Neural cell (in vitro differentiated cells): Measurements from ENCODE around the gene BCL11B. TPM values are rescaled to one million over a fixed set of nuclear protein-coding genes. Genes with fewer than 3 reads are reported as not detected.

Experiments used
- H2AFZ ChIP-seq: fragments of 200-600, 300-800 bp; sonication (generic), shearing (Covaris generic); 2 replicates; pipeline ENCODE4 v1.6.0; 2014; ENCODE audit warnings: low read depth, mild to moderate bottlenecking, antibody characterized with exemption, low read length, moderate library complexity
- H3F3A ChIP-seq: fragments of 200-600 bp; shearing (Covaris generic); 2 replicates; pipeline ENCODE4 v1.6.1; 2016; ENCODE audit warnings: mild to moderate bottlenecking, moderate library complexity, mixed read lengths, antibody characterized with exemption, low read length; ENCODE audit not compliant: insufficient read depth, poor library complexity, severe bottlenecking
- H3K27ac ChIP-seq: fragments of 200-600, 300-800 bp; sonication (generic), shearing (Covaris generic); 2 replicates; pipeline ENCODE4 v1.5.1; 2014; ENCODE audit warnings: mild to moderate bottlenecking, low read length, moderate library complexity
- H3K27me3 ChIP-seq: fragments of 300-800, 200-600 bp; sonication (generic), shearing (Covaris generic); 2 replicates; pipeline ENCODE4 v1.6.0; 2014; ENCODE audit warnings: mild to moderate bottlenecking, low read depth, low read length, moderate library complexity; ENCODE audit not compliant: insufficient read depth
- H3K36me3 ChIP-seq: fragments of 300-800, 200-600 bp; sonication (generic), shearing (Covaris generic); 2 replicates; pipeline ENCODE4 v1.5.1; 2014; ENCODE audit warnings: mild to moderate bottlenecking, antibody characterized with exemption, low read length, moderate library complexity; ENCODE audit not compliant: insufficient read depth
- H3K4me2 ChIP-seq: fragments of 300-800, 200-600 bp; sonication (generic), shearing (Covaris generic); 2 replicates; pipeline ENCODE4 v1.6.0; 2014; ENCODE audit warnings: mild to moderate bottlenecking, low read length
- H3K4me3 ChIP-seq: fragments of 300-800, 200-600 bp; sonication (generic), shearing (Covaris generic); 2 replicates; pipeline ENCODE4 v1.5.1; 2014; ENCODE audit warnings: mild to moderate bottlenecking, low read length, moderate library complexity
- H3K79me2 ChIP-seq: fragments of 200-600 bp; shearing (Covaris generic); replicated peaks from 2 replicates; pipeline ENCODE4 v1.6.0; 2014; ENCODE audit warnings: mild to moderate bottlenecking, low read length, moderate library complexity; ENCODE audit not compliant: insufficient read depth
- H3K9ac ChIP-seq: fragments of 300-800, 200-600 bp; sonication (generic), shearing (Covaris generic); 2 replicates; pipeline ENCODE4 v1.6.1; 2016; ENCODE audit warnings: mild to moderate bottlenecking, low read length, mixed read lengths
- H3K9me2 ChIP-seq: fragments of 200-600 bp; shearing (Covaris generic); 2 replicates; pipeline ENCODE4 v1.6.1; 2016; ENCODE audit warnings: mild to moderate bottlenecking, low read length, mixed read lengths; ENCODE audit not compliant: insufficient read depth
- H3K9me3 ChIP-seq: fragments of 200-600, 300-800 bp; sonication (generic), shearing (Covaris generic); 2 replicates; pipeline ENCODE4 v1.6.1; 2016; ENCODE audit warnings: mild to moderate bottlenecking, mixed run types, low read length, moderate library complexity, mixed read lengths
- H4K20me1 ChIP-seq: fragments of 200-600 bp; shearing (Covaris generic); 2 replicates; pipeline ENCODE4 v1.6.1; 2016; ENCODE audit warnings: mild to moderate bottlenecking, mixed run types; ENCODE audit not compliant: insufficient read depth
- EP300 ChIP-seq: fragments of 450-650 bp; conservative IDR thresholded peaks from 2 replicates; pipeline ENCODE4 v1.6.1; 2014; ENCODE audit warnings: antibody characterized with exemption, mild to moderate bottlenecking, moderate library complexity; ENCODE audit not compliant: poor library complexity, severe bottlenecking
- EZH2 ChIP-seq: fragments of 200-600, 300-800 bp; shearing (Covaris generic), sonication (generic); IDR thresholded peaks from 2 replicates; pipeline ENCODE4 v1.6.1; 2014; ENCODE audit warnings: antibody characterized with exemption, low read length, borderline replicate concordance, mild to moderate bottlenecking; ENCODE audit not compliant: insufficient read depth, poor library complexity, severe bottlenecking
- MXI1 ChIP-seq: fragments of 450-650 bp; conservative IDR thresholded peaks from 2 replicates; pipeline ENCODE4 v1.6.1; 2014; ENCODE audit warnings: antibody characterized with exemption, mild to moderate bottlenecking; ENCODE audit not compliant: poor library complexity, severe bottlenecking
- POLR2AphosphoS5 ChIP-seq: IDR thresholded peaks from 2 replicates; pipeline ENCODE4 v1.6.1; 2012
- RAD21 ChIP-seq: fragments of 450-650 bp; conservative IDR thresholded peaks from 2 replicates; pipeline ENCODE4 v1.6.1; 2014; ENCODE audit warnings: antibody characterized with exemption, mild to moderate bottlenecking, moderate library complexity
- SMC3 ChIP-seq: fragments of 450-650 bp; conservative IDR thresholded peaks from 2 replicates; pipeline ENCODE4 v1.6.1; 2014; ENCODE audit warnings: antibody characterized with exemption, mild to moderate bottlenecking, moderate library complexity; ENCODE audit not compliant: poor library complexity
- TAF1 ChIP-seq: IDR thresholded peaks from 2 replicates; pipeline ENCODE4 v1.6.1; 2012; ENCODE audit warnings: low read depth
- polyA plus RNA-seq: library from polyadenylated mRNA; depleted of rRNA; stranded (reverse); fragments of >200 nt; gene quantifications from 2 replicates; pipeline ENCODE4 v1.2.3, GENCODE V29; 2014
- TF ChIP-seq, protein P1 (sequence below): fragments of 450-650 bp; IDR thresholded peaks from 2 replicates; pipeline ENCODE4 v1.5.1; 2014; ENCODE audit warnings: antibody characterized with exemption, mild to moderate bottlenecking, moderate library complexity; ENCODE audit not compliant: poor library complexity, severe bottlenecking
- TF ChIP-seq, protein P2 (sequence below): IDR thresholded peaks from 2 replicates; pipeline ENCODE4 v1.6.1; 2012; ENCODE audit warnings: borderline replicate concordance

Gene BCL11B
- polyA plus RNA-seq, 1 donor from 2014 or later, result 104 TPM

DNA sequence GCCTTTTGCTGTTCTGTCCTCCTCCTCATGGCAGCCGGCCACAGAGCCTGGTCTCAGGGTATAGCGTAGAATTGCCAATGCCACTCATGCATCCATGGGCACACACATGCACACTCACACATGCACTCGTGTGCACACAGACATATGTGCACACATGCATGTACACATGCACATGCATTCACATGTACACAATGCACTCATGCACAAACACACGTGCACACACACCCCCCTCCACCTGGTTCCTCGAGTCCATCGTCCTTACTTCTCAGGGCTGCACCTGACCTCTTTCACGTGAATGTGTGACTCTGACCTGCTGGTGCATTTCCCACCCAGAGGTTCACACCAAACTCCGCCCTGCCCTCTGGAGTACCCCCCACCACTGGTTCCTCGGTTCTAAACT, 60.6 kb downstream of the BCL11B start:
- H3K79me2 ChIP-seq, result peaks cover 98% of the 10 kb centered on the region
- no peaks in the 10 kb centered on the region for H3K9me2 ChIP-seq
- peak overlapping the region; percentile 13 for H3K4me3 ChIP-seq
- no peak overlapping the region for H3K4me2 ChIP-seq
- no peaks in the 10 kb centered on the region for H3K9me3 ChIP-seq
- H3F3A ChIP-seq, result no peaks in the 10 kb centered on the region
- no peak overlapping the region for H3K9ac ChIP-seq
- TF ChIP-seq EP300 (no peak), EZH2 (no peak), POLR2AphosphoS5 (no peak), RAD21 (no peak), TAF1 (no peak), MXI1 (no peak), SMC3 (no peak)
- TF ChIP-seq, protein P1, sequence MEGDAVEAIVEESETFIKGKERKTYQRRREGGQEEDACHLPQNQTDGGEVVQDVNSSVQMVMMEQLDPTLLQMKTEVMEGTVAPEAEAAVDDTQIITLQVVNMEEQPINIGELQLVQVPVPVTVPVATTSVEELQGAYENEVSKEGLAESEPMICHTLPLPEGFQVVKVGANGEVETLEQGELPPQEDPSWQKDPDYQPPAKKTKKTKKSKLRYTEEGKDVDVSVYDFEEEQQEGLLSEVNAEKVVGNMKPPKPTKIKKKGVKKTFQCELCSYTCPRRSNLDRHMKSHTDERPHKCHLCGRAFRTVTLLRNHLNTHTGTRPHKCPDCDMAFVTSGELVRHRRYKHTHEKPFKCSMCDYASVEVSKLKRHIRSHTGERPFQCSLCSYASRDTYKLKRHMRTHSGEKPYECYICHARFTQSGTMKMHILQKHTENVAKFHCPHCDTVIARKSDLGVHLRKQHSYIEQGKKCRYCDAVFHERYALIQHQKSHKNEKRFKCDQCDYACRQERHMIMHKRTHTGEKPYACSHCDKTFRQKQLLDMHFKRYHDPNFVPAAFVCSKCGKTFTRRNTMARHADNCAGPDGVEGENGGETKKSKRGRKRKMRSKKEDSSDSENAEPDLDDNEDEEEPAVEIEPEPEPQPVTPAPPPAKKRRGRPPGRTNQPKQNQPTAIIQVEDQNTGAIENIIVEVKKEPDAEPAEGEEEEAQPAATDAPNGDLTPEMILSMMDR, result no peak
- TF ChIP-seq, protein P2, sequence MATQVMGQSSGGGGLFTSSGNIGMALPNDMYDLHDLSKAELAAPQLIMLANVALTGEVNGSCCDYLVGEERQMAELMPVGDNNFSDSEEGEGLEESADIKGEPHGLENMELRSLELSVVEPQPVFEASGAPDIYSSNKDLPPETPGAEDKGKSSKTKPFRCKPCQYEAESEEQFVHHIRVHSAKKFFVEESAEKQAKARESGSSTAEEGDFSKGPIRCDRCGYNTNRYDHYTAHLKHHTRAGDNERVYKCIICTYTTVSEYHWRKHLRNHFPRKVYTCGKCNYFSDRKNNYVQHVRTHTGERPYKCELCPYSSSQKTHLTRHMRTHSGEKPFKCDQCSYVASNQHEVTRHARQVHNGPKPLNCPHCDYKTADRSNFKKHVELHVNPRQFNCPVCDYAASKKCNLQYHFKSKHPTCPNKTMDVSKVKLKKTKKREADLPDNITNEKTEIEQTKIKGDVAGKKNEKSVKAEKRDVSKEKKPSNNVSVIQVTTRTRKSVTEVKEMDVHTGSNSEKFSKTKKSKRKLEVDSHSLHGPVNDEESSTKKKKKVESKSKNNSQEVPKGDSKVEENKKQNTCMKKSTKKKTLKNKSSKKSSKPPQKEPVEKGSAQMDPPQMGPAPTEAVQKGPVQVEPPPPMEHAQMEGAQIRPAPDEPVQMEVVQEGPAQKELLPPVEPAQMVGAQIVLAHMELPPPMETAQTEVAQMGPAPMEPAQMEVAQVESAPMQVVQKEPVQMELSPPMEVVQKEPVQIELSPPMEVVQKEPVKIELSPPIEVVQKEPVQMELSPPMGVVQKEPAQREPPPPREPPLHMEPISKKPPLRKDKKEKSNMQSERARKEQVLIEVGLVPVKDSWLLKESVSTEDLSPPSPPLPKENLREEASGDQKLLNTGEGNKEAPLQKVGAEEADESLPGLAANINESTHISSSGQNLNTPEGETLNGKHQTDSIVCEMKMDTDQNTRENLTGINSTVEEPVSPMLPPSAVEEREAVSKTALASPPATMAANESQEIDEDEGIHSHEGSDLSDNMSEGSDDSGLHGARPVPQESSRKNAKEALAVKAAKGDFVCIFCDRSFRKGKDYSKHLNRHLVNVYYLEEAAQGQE, result no peak
- peaks cover 97% of the 10 kb centered on the region for H4K20me1 ChIP-seq
- H3K36me3 ChIP-seq, result no peaks in the 10 kb centered on the region
- H3K27me3 ChIP-seq, result no peaks in the 10 kb centered on the region
- H3K27ac ChIP-seq, result no peak overlapping the region
- H2AFZ ChIP-seq, result no peak overlapping the region

DNA sequence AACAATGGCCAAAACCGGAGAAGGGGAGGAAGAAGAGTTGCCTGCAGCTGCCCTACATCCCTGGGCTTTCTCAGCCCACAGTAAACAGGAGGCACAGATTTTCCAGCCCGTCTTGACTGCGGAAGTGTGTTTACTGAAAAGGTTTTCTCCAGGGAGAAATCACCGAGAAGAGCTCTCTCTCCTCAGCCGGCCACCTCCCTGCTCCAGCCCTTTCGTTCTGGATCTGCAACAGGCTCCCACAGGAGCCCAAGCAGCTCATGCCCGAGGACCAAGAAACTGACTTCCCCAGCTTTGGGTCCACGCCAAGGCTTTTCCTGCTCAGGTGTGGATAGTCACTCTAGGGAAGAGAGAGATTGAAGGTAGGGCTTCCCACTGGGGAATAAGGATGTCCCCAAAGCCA, 61.7 kb downstream of the BCL11B start:
- no peak overlapping the region for H3K9ac ChIP-seq

More for the DNA sequence above, 61.7 kb downstream of the BCL11B start:
- Histone ChIP-seq H3K9me3 (no peaks in the 10 kb centered on the region), H3K4me3 (no peak overlapping the region), H2AFZ (no peak overlapping the region), H3K36me3 (no peaks in the 10 kb centered on the region), H4K20me1 (peaks cover 97% of the 10 kb centered on the region), H3K4me2 (no peak overlapping the region), H3K79me2 (peaks cover 98% of the 10 kb centered on the region), H3K27me3 (no peaks in the 10 kb centered on the region), H3K27ac (no peak overlapping the region), H3K9me2 (no peaks in the 10 kb centered on the region), H3F3A (no peaks in the 10 kb centered on the region)
- TF ChIP-seq EZH2 (no peak), EP300 (no peak), TAF1 (no peak), RAD21 (no peak), MXI1 (no peak), POLR2AphosphoS5 (no peak), SMC3 (no peak)
- TF ChIP-seq, protein P2, result no peak
- TF ChIP-seq, protein P1, result no peak
